NCI-H2196 treated with DMSO at 0.1 percent for 48 hours (cell line): ENCODE data around the gene CUX1.
"Not testable (repeated sequence)": the region's sequence is repeated elsewhere in the genome, so short reads cannot be mapped to it uniquely, and the experiment has no call there.

ENCODE experiments used
- DNase-seq: peaks from one replicate; lab custom pipeline; 2025; ENCODE audit not compliant: unreplicated experiment; lab: John Stamatoyannopoulos, UW

CUX1 gene

DNA sequence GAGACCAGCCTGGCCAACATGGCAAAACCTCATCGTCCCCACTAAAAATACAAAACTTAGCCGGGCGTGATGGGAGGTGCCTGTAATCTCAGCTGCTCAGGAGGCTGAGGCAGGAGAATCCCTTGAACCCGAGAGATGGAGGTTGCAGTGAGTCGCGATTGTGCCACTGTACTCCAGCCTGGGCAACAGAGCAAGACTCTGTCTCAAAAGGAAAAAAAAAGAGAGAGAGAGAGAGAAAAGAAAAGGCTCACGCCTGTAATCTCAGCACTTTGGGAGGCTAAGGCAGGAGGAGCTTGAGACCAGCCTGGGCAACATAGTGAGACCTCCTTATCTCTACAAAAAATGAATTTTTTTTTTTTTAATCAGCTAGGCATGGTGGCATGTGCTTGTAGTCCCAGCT lies 157.6 kb downstream of the CUX1 start:
- no peak for DNase-seq

- no peak for DNase-seq
These were observed 159.0 kb downstream of the CUX1 start for GRCh38 chr7:101976411-101976810.

GRCh38 chr7:101977249-101977648 lies 159.8 kb downstream of the CUX1 start:
- no peak for DNase-seq

GRCh38 chr7:101978683-101979082 lies 161.3 kb downstream of the CUX1 start:
- no peak for DNase-seq

DNA sequence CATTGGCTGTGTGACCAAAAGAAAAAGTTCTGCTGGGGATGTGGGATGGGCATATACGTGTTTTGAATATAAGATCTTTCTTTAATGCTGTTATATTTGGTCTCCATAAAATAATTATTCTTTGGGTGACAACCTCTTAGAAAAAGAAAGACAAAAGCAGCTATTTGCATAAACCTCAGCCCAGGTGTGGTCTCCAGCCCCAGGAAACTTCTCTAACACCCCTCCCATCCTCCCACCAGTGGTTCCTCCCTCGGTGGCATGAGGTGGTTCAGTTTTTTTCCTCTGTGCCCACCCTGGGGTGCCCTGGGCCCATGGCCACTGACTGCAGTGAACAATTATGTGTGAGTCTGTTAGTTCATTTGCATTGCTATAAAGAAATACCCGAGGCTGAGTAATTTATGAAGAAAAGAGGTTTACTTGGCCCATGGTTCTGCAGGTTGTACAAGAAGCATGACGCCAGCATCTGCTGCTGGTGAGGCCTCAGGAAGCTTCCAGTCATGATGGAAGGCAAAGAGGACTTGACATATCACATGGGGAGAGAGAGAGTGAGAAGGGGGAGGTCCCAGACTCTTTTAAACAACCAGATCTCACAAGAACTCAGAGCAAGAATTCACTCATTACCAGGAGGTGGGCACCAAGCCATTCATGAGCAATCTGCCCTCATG lies 165.9 kb downstream of the CUX1 start:
- no peak for DNase-seq

DNA sequence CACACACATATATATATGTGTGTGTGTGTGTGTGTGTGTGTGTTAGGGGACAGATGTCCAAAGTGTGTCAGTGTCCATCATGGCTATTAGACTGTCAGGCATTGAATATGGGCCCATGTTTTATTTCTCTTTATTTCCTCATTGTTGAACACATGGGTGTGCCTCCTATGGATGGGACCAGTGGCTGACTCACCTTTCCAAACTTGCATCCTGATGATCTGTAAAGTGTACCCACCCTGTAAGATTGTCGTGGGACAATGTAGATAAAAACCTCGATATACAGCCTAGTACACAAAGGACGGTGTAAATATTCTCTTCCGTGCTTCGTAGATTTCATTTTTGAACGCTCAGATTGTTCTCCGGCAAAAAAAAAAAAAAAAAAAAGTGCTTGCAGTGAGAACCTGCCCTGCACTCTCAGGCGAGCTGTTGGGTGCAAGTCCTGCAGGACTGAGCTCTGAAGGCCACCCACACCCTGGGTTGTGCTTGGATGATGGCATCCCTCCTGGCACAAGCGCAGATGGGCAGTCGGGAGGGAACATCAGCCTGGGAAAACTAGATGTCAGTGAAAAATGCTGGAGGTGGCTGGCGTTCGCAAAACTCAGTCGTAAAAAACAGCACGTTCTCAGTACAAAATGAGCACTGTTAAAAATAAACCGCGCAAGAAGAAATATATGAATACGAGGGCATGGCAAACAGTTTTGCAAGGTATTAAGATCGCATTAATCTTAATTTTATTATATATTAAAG lies 166.9 kb downstream of the CUX1 start:
- no peak for DNase-seq

DNA sequence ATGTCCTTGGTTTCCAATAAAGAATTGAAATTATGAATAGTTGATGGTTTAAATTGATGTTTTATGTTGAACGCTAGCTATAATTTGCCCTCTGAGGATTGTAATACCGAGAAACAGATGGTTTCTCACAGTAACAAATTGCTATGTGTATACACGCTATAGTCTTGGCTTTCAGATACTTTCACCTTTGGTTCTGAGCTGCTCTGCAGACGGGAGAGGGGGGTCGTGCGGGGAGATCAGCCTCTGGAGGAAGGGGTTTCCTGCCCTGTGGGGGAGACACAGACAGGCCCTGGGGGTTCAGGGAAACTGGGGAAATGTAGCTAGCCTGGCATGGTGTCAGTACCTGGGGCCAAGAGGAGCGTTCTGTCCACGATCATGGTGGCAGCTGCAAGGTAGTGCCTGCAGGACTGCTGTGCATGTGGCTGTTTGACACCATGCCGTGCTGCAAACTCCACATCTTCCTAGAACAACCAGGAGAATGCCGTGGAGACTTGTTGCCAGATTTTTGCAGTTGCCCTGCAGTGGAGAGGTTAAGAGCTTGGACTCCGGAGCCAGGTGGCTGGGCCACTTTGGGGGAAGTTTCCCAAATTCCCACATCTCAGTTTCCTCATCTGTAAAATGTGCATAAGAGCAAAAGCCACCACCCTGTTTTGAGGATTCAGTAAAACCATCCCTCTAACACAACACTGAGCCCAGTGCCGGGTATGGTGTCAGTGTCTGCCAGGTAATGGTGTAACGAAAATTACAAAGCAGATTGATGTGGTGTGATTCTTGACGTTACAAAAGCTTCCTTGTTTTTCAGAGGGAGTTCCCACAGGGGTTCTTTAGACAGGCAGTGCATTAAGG lies 167.9 kb downstream of the CUX1 start:
- DNase-seq = no peak

- no peak for DNase-seq
These were observed 168.7 kb downstream of the CUX1 start for GRCh38 chr7:101985903-101986734.

- no peak for DNase-seq
These were observed 170.1 kb downstream of the CUX1 start for GRCh38 chr7:101987494-101987893.

- DNase-seq = not testable (repeated sequence)
These were observed 170.6 kb downstream of the CUX1 start for GRCh38 chr7:101988060-101988459.

DNA sequence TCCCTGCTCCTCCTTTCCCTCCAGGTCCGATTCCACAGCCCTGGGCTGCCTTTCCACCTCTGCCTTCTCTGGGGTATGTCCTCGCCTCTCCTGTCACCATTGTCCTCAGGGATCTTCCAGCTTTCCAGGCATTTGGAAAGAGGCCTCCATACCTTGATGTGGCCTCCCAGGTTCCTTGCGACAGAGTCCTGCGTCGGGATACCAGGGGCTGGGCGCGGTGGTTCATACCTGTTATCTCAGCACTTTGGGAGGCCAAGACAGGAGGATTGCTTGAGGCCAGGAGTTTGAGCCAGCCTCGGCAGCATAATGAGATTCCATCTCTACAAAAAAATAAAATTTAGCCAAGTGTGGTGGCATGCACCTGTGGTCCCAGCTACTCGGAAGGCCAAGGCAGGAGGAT lies 171.1 kb downstream of the CUX1 start:
- DNase-seq = no peak

DNA sequence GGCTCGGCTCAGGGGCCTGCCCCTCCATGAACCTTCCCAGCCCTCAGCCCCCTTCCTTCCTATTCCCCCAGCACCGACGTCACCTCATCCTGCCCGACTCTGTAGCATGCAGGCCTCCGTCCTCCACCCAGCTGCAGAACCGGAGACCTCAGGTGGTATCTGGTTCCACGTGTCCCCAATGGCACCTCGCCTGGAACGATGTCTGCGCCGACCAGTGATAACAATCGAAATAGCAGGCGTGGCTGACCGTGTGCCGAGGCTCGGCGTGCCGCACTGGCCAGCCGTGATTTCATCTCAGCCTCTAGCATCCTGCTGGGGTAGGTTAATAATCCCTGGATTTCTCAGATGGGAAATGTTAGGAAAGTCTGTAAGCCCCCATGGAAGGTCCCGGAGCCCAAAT lies 171.7 kb downstream of the CUX1 start:
- no peak for DNase-seq

DNA sequence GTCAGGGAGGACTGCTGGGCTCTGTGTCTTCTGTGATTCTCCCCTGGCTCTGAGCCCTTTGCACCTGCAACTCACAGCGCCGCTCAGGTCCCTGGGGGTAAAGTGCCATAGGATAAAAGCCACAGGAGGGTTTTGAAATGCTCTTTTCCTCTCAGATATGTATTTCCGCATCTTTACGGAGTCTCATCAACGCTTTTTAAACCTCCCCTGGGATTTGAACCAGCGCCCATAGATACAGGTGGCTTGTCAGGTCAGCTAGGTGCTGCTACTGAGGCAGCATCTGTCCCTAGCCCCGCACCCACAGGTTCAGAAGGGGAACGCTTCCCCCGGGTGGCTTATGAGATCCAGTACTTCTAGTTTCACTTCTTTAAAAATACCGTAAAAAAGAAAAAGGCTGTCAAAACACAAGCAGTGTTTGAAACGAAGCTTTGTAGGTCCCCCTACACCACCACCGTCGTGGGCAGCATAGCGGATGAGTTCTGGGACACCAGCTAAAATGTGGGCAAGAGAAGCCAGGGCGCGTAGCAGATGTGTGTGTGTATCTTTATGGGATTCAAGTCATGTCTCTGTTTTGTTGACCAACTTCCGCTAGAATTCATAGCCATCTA lies 173.5 kb downstream of the CUX1 start:
- DNase-seq = no peak

GRCh38 chr7:101991860-101992259 lies 174.4 kb downstream of the CUX1 start:
- no peak for DNase-seq

GRCh38 chr7:101993311-101993710 lies 175.9 kb downstream of the CUX1 start:
- no peak for DNase-seq

GRCh38 chr7:101995121-101995520 lies 177.7 kb downstream of the CUX1 start:
- no peak for DNase-seq

GRCh38 chr7:101996131-101996691 lies 178.8 kb downstream of the CUX1 start:
- DNase-seq = no peak

DNA sequence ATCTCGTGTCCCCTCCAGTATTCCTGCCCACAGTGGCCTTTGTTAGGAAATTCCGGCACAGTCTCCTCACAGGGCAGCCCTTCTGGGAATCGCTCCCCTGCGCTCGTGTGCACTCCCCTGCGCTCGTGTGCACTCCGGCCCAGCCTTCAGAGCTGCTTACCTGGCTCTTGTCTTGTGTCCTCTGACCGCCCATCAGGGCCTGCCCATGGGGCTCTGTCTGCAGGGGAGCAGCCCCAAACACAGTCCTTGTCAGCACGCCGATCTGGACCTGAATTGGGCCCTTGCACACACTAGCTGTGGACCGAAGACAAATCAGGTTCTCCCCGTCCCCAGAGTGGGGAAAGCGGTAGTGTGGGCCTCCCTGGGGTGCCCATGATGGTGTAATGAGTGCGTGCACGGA lies 179.4 kb downstream of the CUX1 start:
- DNase-seq = no peak

DNA sequence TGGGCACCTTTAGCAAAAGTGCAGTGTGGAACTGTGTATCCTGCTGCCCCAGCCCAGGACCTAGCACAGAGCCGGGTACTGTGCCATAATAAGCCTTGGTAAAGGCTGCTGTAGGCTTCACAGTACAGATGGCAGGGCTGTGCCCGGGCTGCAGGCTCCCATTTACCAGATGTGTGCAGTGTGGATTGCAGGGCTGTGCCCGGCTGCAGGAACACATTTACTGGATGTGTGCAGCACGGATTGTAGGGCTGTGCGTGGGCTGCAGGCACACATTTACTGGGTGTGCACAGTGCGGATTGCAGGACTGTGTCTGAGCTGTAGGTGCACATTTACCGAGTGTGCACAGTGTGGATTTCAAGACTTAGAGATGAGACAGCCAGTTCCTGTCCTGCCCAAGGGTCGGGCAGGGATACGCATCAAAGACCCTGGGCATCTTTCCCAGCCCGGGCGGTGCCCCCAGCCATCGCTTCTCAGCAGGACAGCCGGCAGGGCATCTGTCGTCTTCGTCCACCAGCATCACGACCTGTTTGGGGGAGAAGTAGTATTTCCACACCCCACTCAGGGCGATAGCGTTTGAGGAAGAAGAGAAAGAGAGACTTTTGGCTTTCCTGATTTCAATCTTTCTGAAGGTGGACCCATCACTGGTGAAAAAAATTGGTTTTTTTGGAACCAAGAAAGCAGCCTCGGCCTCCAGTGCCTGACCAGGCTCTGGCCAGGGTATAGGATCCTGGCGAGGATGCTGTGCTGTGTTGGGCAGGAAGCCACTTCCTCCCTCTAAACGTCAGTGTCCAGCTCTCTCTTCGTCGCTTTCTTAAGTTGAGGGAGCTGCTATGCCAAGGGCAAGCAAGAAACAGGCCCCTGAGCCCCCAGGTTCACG lies 180.8 kb downstream of the CUX1 start:
- no peak for DNase-seq
